Nephron (organoid): ENCODE results near the gene HDDC3.

ENCODE experiments used
- H3K27ac Mint-ChIP-seq, 3 experiments: 2 replicates each; pipeline ENCODE4 v1.8.0; 2020; ENCODE audit warnings: mixed read lengths in 3 of 3, mild to moderate bottlenecking in 2 of 3, moderate library complexity in 1 of 3
- H3K27me3 Mint-ChIP-seq: 2 replicates; pipeline ENCODE4 v1.8.0; 2021; ENCODE audit warnings: low read depth, mild to moderate bottlenecking, moderate library complexity, mixed read lengths
- H3K36me3 Mint-ChIP-seq: 2 replicates; pipeline ENCODE4 v1.8.0; 2020; ENCODE audit warnings: low read depth, mixed read lengths
- H3K4me1 Mint-ChIP-seq: 2 replicates; pipeline ENCODE4 v1.8.0; 2020; ENCODE audit warnings: mixed read lengths
- H3K4me3 Mint-ChIP-seq, 3 experiments: 2 replicates each; pipeline ENCODE4 v1.8.0; 2020; ENCODE audit warnings: mild to moderate bottlenecking in 3 of 3, mixed read lengths in 3 of 3, moderate library complexity in 2 of 3
- H3K9me3 Mint-ChIP-seq: 2 replicates; pipeline ENCODE4 v1.8.0; 2020; ENCODE audit warnings: mixed read lengths
- CTCF ChIP-seq, 3 experiments: fragments of 200-600 bp; sonication (generic); IDR thresholded peaks; one replicate each; pipeline ENCODE4 v1.5.0; 2021; ENCODE audit warnings: antibody characterized with exemption in 3 of 3; ENCODE audit not compliant: unreplicated experiment in 3 of 3

The HDDC3 gene

GRCh38 chr15:90934949-90935751 is 2.8 kb upstream of the HDDC3 start, which contains the start of gene UNC45A:
Gene UNC45A (plus strand): TSS chr15:90935285. CDS start chr15:90935325, 40 bp downstream.
- H3K4me3 Mint-ChIP-seq, result peak within 1 kb of the TSS; percentile 79 to 92 (median 89)
- H3K27ac Mint-ChIP-seq, result peak within 1 kb of the TSS; percentile 32 to 64 (median 52)
- no peaks in the 10 kb centered on the region for H3K9me3 Mint-ChIP-seq

GRCh38 chr15:90934256-90934948 is 2.1 kb upstream of the HDDC3 start:
- peak; percentile 74 to 87 (median 84) for TF ChIP-seq CTCF (IDR thresholded peaks at IDR 0.05; ENCODE audit: unreplicated experiment in 3 of 3)
- Mint-ChIP-seq H3K9me3 (no peaks in the 10 kb centered on the region), H3K36me3 (peaks cover 11% of the 10 kb centered on the region), H3K4me1 (peaks cover 33% of the 10 kb centered on the region), H3K4me3 (peak overlapping the region; percentile 79 to 92 (median 89)), H3K27me3 (no peaks in the 10 kb centered on the region), H3K27ac (peak overlapping the region; percentile 32 to 64 (median 52))

More at GRCh38 chr15:90934949-90935751, 2.8 kb upstream of the HDDC3 start, which contains the start of gene UNC45A:
- H3K36me3 Mint-ChIP-seq, result peaks cover 19% of the 10 kb centered on the region
- TF ChIP-seq CTCF (IDR thresholded peaks at IDR 0.05; ENCODE audit: unreplicated experiment in 3 of 3), result no peak
- H3K4me1 Mint-ChIP-seq, result peaks cover 33% of the 10 kb centered on the region
- H3K27me3 Mint-ChIP-seq, result no peaks in the 10 kb centered on the region

GRCh38 chr15:90933301-90933700 is 952 bp upstream of the HDDC3 start:
- no peak for TF ChIP-seq CTCF (IDR thresholded peaks at IDR 0.05; ENCODE audit: unreplicated experiment in 3 of 3)
- Mint-ChIP-seq H3K4me3 (peak overlapping the region; percentile 79 to 93 (median 89)), H3K27ac (no peak overlapping the region), H3K4me1 (peaks cover 33% of the 10 kb centered on the region), H3K36me3 (peaks cover 6% of the 10 kb centered on the region), H3K27me3 (no peaks in the 10 kb centered on the region), H3K9me3 (no peaks in the 10 kb centered on the region)

- H3K4me1 Mint-ChIP-seq, result peaks cover 33% of the 10 kb centered on the region
- H3K36me3 Mint-ChIP-seq, result peaks cover 4% of the 10 kb centered on the region
- no peaks in the 10 kb centered on the region for H3K9me3 Mint-ChIP-seq
- no peaks in the 10 kb centered on the region for H3K27me3 Mint-ChIP-seq
- peak overlapping the region; percentile 22 to 72 (median 72) for H3K27ac Mint-ChIP-seq
- H3K4me3 Mint-ChIP-seq, result peak overlapping the region; percentile 79 to 93 (median 89)
- no peak for TF ChIP-seq CTCF (IDR thresholded peaks at IDR 0.05; ENCODE audit: unreplicated experiment in 3 of 3)
Observed at GRCh38 chr15:90932660-90932991, 277 bp upstream of the HDDC3 start.

- H3K27me3 Mint-ChIP-seq, result no peaks in the 10 kb centered on the region
- peaks cover 4% of the 10 kb centered on the region for H3K36me3 Mint-ChIP-seq
- peaks cover 29% of the 10 kb centered on the region for H3K4me1 Mint-ChIP-seq
- H3K4me3 Mint-ChIP-seq, result peak overlapping the region; percentile 79 to 93 (median 89)
- no peaks in the 10 kb centered on the region for H3K9me3 Mint-ChIP-seq
- H3K27ac Mint-ChIP-seq, result peak overlapping the region; percentile 48 to 92 (median 73)
- TF ChIP-seq CTCF (IDR thresholded peaks at IDR 0.05; ENCODE audit: unreplicated experiment in 3 of 3), result no peak
Observed at GRCh38 chr15:90931575-90931827, 848 bp downstream of the HDDC3 start.
